VCaP (cell line): Measurements from ENCODE around the gene GRHL3.

ENCODE experiments used
- H3K27ac ChIP-seq: fragments of 450-650 bp; 2 replicates; pipeline ENCODE4 v1.5.1; 2017
- CTCF ChIP-seq: fragments of 450-650 bp; conservative IDR thresholded peaks from 2 replicates; pipeline ENCODE4 v1.5.1; 2017; ENCODE audit warnings: mild to moderate bottlenecking, moderate library complexity

GRHL3 gene

GRCh38 chr1:24294716-24295371 lies 24.3 kb upstream of the GRHL3 start:
- peak; percentile 28; the same call in 1 of the 2 replicates for TF ChIP-seq CTCF
- H3K27ac ChIP-seq = peak overlapping the region; percentile 83

GRCh38 chr1:24295535-24295934 lies 23.6 kb upstream of the GRHL3 start:
- no peak for TF ChIP-seq CTCF
- peak overlapping the region; percentile 83 for H3K27ac ChIP-seq

DNA sequence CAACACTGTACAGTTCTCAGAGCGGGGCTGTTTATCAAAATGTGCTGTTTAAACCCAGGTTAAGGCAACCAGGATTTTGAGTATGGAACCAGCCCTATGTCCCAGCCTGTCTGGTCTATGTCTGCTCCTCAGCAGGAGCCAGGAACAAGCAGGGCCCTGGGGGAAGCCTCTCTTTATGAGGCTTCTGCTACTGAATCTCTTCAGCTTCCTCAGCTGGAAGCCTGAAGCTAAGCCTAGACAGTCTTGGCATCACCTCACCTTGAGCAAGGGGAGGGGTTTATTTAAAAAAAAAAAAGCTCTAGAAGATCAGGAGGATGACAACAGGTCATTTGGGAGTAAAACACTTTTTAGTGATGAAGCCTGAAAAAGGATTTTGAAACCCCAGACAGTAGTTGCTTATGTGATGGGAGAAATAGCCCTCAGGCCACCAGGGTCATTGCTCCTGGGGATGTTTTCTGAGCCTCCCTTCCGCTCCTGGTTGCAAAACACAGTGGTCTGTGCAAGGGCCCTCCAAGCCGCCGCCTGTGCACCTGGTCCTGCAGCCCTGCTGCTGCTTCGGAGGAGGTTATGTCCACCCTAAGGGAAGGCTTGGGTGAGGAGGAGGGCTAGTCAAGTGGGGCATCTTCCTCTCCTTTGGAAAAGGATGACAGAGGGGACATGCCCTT lies 21.8 kb upstream of the GRHL3 start:
- no peak for TF ChIP-seq CTCF
- H3K27ac ChIP-seq = no peak overlapping the region

DNA sequence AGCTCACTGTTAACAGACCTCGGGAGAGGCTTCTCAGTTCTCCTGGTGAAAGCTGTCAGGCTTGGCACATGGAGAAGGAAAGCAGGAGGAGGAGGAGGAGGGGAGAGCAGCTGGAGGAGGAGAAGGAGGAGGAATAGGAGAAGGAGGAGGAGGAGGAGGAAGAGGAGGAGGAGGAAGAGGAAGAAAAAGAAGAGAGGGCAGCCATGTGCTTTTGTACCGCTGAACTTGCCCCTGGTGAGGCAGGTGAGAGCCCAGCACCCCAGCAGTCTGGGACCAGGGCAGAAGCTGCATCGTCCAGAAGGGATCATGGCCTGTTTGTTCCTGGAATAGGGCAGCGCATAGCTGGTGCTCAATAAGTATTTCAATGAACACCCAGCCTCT lies 21.3 kb upstream of the GRHL3 start:
- no peak for TF ChIP-seq CTCF
- no peak overlapping the region for H3K27ac ChIP-seq

DNA sequence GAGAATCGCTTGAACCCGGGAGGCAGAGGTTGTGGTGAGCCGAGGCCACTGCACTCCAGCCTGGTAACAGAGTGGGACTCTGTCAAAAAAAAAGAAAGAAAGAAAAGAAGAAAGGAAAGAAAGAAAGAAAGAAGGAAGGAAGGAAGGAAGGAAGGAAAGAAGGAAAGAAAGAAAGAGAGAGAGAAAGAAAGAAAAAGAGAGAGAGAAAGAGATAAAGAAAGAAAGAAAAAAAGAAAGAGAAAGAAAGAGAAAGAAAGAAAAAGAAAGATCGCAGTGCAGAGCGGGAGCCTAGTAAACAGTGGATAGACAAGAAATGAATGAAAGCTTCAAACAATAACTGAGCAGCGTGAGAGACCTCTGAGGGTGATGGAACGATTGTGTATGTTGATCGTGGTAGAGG lies 20.6 kb upstream of the GRHL3 start:
- H3K27ac ChIP-seq = no peak overlapping the region
- no peak for TF ChIP-seq CTCF

DNA sequence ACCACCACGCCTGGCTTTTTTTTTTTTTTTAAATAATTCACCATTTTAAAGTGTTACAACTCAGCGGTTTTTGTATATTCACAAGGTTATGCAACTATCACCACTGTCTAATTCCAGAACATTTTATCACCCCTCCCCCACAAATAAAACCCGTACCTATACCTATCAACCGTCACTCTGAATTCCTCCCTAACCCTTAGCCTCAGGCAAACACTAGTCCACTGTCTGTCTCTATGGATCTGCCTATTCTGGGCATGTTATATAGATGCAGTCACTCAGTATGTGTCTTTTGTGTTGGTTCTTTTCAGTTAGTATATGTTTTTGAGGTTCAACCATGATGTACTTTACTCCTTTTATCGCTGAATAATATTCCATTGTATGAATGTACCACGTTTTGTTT lies 19.3 kb upstream of the GRHL3 start:
- H3K27ac ChIP-seq = no peak overlapping the region
- TF ChIP-seq CTCF = no peak

DNA sequence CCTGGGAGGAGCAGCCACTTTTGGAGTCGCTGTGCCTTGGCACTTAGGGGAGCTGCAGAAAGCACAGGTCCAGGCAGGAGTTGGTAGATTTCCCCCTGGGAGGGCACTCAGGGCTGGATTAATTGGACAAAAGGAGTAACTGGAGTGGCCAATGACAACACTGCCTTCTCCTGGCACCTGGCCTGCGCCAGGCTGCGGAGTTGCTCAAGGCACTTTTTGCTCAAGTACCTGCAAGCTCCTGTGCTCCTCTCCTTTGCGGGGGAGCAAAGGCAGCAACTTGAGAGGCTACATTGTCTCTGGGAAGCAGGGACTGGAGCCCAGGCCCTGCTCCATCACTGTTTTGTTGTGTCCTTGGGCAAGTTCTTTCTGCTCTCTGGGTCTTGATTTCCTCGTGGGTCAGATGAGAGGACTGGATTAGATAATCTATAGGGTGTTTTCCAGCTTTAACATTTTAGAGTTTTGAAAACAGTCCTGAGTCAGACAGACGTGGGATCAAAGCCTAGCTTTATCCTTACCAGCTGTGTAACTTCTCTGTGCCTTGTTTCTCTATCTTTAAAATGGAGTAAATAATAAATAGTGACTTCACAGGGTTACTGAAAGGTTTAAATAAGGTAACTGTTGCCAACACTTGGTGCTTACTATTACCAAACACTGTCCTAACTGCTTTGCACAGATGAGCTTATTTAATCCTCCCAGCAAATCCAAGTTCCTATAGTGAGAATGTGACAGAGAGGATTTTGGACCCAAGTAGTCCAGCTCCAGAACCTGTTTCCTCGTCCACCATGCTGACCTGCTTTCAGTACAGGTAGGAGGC lies 18.0 kb upstream of the GRHL3 start:
- no peak for TF ChIP-seq CTCF
- no peak overlapping the region for H3K27ac ChIP-seq
